ENCODE results near the gene CEP68.

DNA sequence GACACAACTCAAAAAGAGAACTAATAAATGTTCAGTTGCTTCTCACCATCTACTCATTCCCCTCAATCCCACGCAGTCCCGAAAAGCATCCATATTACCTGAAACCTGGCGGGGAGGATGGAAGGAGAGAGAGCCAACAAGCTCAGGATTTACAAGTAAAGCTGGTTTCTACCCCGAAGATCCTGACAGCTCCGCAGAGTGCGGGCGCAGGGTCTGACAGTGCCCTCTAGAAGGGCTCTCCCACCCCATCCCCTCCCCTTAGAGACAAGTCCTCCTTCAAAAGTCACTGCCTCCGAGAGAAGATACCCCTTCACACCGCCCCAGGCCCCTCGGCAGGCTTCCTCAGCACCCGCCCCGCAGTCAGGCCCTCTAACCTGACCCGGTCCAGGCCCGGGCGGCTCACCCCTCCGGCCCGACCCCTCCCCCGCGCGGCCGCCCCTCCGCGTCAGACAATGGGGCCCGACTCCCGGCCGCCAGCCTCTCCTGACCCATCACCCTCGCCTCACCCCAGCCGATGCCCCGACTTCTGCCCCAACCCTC is 73.1 kb downstream of the CEP68 start:
- TF ChIP-seq CTCF (IDR thresholded peaks at IDR 0.05 in 4 of 5, conservative IDR thresholded peaks at IDR 0.05 in 1 of 5) (no peak), POLR2A (IDR thresholded peaks at IDR 0.05) (no peak)
